ENCODE measurements around the gene VPS35L. TPM values are rescaled to one million over a fixed set of nuclear protein-coding genes. Genes with fewer than 3 reads are reported as not detected.
A peak's percentile ranks its signal among the peaks of the same experiment; 100 is the strongest.

VPS35L gene
- total and polyA plus RNA-seq, 2 of the 13 experiments (the other 11 are each of a cell fraction or from before 2014, with no cell fraction given): 1.4 to 1.6 TPM

- TF ChIP-seq CEBPB (IDR thresholded peaks at IDR 0.05; ENCODE audit: borderline replicate concordance, low read depth, low read length) (no peak), HMG20B (CRISPR knock-in tag; conservative IDR thresholded peaks at IDR 0.05) (peak; percentile 87), RELA (CRISPR knock-in tag; IDR thresholded peaks at IDR 0.05) (no peak), ATRX (CRISPR knock-in tag; IDR thresholded peaks at IDR 0.05; ENCODE audit: borderline replicate concordance) (no peak), POLR2G (IDR thresholded peaks at IDR 0.05; ENCODE audit: low read depth, low read length) (no peak), MIER2 (CRISPR knock-in tag; IDR thresholded peaks at IDR 0.05) (0 out of 2 replicates have a peak, but pooled peaks have one; percentile 74), HOXA3 (CRISPR knock-in tag; IDR thresholded peaks at IDR 0.05) (peak; percentile 53; the same call in 1 of the 2 replicates), ZNF749 (CRISPR knock-in tag; IDR thresholded peaks at IDR 0.05; ENCODE audit: borderline replicate concordance) (peak; percentile 70; the same call in 1 of the 2 replicates), ZNF33A (CRISPR knock-in tag; IDR thresholded peaks at IDR 0.05; ENCODE audit: borderline replicate concordance) (0 out of 2 replicates have a peak, but pooled peaks have one; percentile 40), ZNF513 (CRISPR knock-in tag; conservative IDR thresholded peaks at IDR 0.05) (no peak), TCF7 (IDR thresholded peaks at IDR 0.05; ENCODE audit: low read depth) (peak; percentile 98), ZNF720 (CRISPR knock-in tag; IDR thresholded peaks at IDR 0.05) (no peak)
- TF ChIP-seq, protein P1, sequence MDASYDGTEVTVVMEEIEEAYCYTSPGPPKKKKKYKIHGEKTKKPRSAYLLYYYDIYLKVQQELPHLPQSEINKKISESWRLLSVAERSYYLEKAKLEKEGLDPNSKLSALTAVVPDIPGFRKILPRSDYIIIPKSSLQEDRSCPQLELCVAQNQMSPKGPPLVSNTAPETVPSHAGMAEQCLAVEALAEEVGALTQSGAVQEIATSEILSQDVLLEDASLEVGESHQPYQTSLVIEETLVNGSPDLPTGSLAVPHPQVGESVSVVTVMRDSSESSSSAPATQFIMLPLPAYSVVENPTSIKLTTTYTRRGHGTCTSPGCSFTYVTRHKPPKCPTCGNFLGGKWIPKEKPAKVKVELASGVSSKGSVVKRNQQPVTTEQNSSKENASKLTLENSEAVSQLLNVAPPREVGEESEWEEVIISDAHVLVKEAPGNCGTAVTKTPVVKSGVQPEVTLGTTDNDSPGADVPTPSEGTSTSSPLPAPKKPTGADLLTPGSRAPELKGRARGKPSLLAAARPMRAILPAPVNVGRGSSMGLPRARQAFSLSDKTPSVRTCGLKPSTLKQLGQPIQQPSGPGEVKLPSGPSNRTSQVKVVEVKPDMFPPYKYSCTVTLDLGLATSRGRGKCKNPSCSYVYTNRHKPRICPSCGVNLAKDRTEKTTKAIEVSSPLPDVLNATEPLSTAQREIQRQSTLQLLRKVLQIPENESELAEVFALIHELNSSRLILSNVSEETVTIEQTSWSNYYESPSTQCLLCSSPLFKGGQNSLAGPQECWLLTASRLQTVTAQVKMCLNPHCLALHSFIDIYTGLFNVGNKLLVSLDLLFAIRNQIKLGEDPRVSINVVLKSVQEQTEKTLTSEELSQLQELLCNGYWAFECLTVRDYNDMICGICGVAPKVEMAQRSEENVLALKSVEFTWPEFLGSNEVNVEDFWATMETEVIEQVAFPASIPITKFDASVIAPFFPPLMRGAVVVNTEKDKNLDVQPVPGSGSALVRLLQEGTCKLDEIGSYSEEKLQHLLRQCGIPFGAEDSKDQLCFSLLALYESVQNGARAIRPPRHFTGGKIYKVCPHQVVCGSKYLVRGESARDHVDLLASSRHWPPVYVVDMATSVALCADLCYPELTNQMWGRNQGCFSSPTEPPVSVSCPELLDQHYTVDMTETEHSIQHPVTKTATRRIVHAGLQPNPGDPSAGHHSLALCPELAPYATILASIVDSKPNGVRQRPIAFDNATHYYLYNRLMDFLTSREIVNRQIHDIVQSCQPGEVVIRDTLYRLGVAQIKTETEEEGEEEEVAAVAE (CRISPR knock-in tag; IDR thresholded peaks at IDR 0.05; ENCODE audit: borderline replicate concordance): peak; percentile 65; the same call in 1 of the 2 replicates
- TF ChIP-seq, protein P2, sequence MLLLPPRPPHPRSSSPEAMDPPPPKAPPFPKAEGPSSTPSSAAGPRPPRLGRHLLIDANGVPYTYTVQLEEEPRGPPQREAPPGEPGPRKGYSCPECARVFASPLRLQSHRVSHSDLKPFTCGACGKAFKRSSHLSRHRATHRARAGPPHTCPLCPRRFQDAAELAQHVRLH (CRISPR knock-in tag; IDR thresholded peaks at IDR 0.05; ENCODE audit: borderline replicate concordance, low read depth): peak; percentile 91; the same call in 1 of the 2 replicates
Measured at GRCh38 chr16:19542138-19542821, 13.2 kb upstream of the VPS35L start (continued).

Measured in HepG2 (cell line).